ENCODE measurements around the gene TMEM9B. TPM values are rescaled to one million over a fixed set of nuclear protein-coding genes. Genes with fewer than 3 reads are reported as not detected.

The TMEM9B gene
- polyA plus RNA-seq, 1 donor from 2014 or later, result 63.1 TPM

GRCh38 chr11:8956860-8957259 is 7.4 kb downstream of the TMEM9B start:
- Histone ChIP-seq H3F3A (ENCODE audit: insufficient read depth, low read length, poor library complexity, severe bottlenecking) (no peaks in the 10 kb centered on the region), H3K9me2 (ENCODE audit: insufficient read depth, low read length) (no peaks in the 10 kb centered on the region), H3K27me3 (ENCODE audit: insufficient read depth, low read depth, low read length) (no peaks in the 10 kb centered on the region), H3K9ac (ENCODE audit: low read length) (no peak overlapping the region), H3K79me2 (replicated peaks; ENCODE audit: insufficient read depth, low read length) (peaks cover 2% of the 10 kb centered on the region), H3K27ac (ENCODE audit: low read length) (no peak overlapping the region), H3K4me3 (ENCODE audit: low read length) (no peak overlapping the region), H3K36me3 (ENCODE audit: insufficient read depth, low read length) (no peaks in the 10 kb centered on the region), H4K20me1 (ENCODE audit: insufficient read depth) (no peaks in the 10 kb centered on the region), H3K4me2 (ENCODE audit: low read length) (no peak overlapping the region), H2AFZ (ENCODE audit: low read depth, low read length) (no peak overlapping the region), H3K9me3 (ENCODE audit: low read length) (no peaks in the 10 kb centered on the region)
- TF ChIP-seq POLR2AphosphoS5 (IDR thresholded peaks at IDR 0.05), result no peak
- TF ChIP-seq CTCF (IDR thresholded peaks at IDR 0.05; ENCODE audit: poor library complexity, severe bottlenecking), result no peak

GRCh38 chr11:8948886-8949285 is 15.4 kb downstream of the TMEM9B start:
- H3K79me2 ChIP-seq (replicated peaks; ENCODE audit: insufficient read depth, low read length), result no peaks in the 10 kb centered on the region
- H3K9ac ChIP-seq (ENCODE audit: low read length), result no peak overlapping the region
- H3K9me3 ChIP-seq (ENCODE audit: low read length), result no peaks in the 10 kb centered on the region
- no peaks in the 10 kb centered on the region for H3K36me3 ChIP-seq (ENCODE audit: insufficient read depth, low read length)
- no peak overlapping the region for H3K4me3 ChIP-seq (ENCODE audit: low read length)
- H3K27ac ChIP-seq (ENCODE audit: low read length), result no peak overlapping the region
- H3F3A ChIP-seq (ENCODE audit: insufficient read depth, low read length, poor library complexity, severe bottlenecking), result no peaks in the 10 kb centered on the region
- H3K27me3 ChIP-seq (ENCODE audit: insufficient read depth, low read depth, low read length), result no peaks in the 10 kb centered on the region
- no peaks in the 10 kb centered on the region for H4K20me1 ChIP-seq (ENCODE audit: insufficient read depth)
- TF ChIP-seq EP300 (conservative IDR thresholded peaks at IDR 0.05; ENCODE audit: poor library complexity, severe bottlenecking), result no peak
- no peak for TF ChIP-seq EZH2 (IDR thresholded peaks at IDR 0.05; ENCODE audit: borderline replicate concordance, insufficient read depth, low read length, poor library complexity, severe bottlenecking)
- no peak for TF ChIP-seq REST (IDR thresholded peaks at IDR 0.05; ENCODE audit: borderline replicate concordance)
- TF ChIP-seq SMC3 (conservative IDR thresholded peaks at IDR 0.05; ENCODE audit: poor library complexity), result no peak
- no peak for TF ChIP-seq MXI1 (conservative IDR thresholded peaks at IDR 0.05; ENCODE audit: poor library complexity, severe bottlenecking)
- TF ChIP-seq POLR2AphosphoS5 (IDR thresholded peaks at IDR 0.05), result no peak
- TF ChIP-seq CTCF (IDR thresholded peaks at IDR 0.05; ENCODE audit: poor library complexity, severe bottlenecking), result no peak
- no peak for TF ChIP-seq RAD21 (conservative IDR thresholded peaks at IDR 0.05)
- TF ChIP-seq TAF1 (IDR thresholded peaks at IDR 0.05; ENCODE audit: low read depth), result no peak
- no peaks in the 10 kb centered on the region for H3K9me2 ChIP-seq (ENCODE audit: insufficient read depth, low read length)
- no peak overlapping the region for H3K4me2 ChIP-seq (ENCODE audit: low read length)
- no peak overlapping the region for H2AFZ ChIP-seq (ENCODE audit: low read depth, low read length)
